Suprapubic skin (tissue), 4 donors: Measurements from ENCODE around the gene CFAP58.

Experiments used
- CTCF ChIP-seq, 2 donors: fragments of 200-600 bp in 1 of 2; fragments of 450-650 bp in 1 of 2; sonication (generic) in 1 of 2; IDR thresholded peaks; one replicate each; pipeline ENCODE4 v1.5.1; 2016 to 2019; ENCODE audit warnings: antibody characterized with exemption in 2 of 2, mild to moderate bottlenecking in 1 of 2, moderate library complexity in 1 of 2
- POLR2A ChIP-seq, 2 donors: fragments of 450-650 bp; IDR thresholded peaks; one replicate each; pipeline ENCODE4 v1.6.1; 2017; ENCODE audit warnings: antibody characterized with exemption in 2 of 2, mild to moderate bottlenecking in 2 of 2, moderate library complexity in 2 of 2
- POLR2AphosphoS5 ChIP-seq, 3 donors: sonication (generic); formaldehyde crosslinking; IDR thresholded peaks; one replicate each; pipeline ENCODE4 v1.6.1; 2017; ENCODE audit warnings: antibody characterized with exemption in 3 of 3

- no peak for TF ChIP-seq POLR2A (IDR thresholded peaks at IDR 0.05)
- TF ChIP-seq CTCF (IDR thresholded peaks at IDR 0.05): no peak
- no peak for TF ChIP-seq POLR2AphosphoS5 (IDR thresholded peaks at IDR 0.05)
Observed at GRCh38 chr10:104450490-104450889, 96.9 kb downstream of the CFAP58 start.
